GM18873 (cell line): ENCODE results near the gene HSPA13.
"Not testable (repeated sequence)": the region's sequence is repeated elsewhere in the genome, so short reads cannot be mapped to it uniquely, and the experiment has no call there.

Experiments
- ATAC-seq: cut with Tn5 transposase; IDR thresholded peaks from one replicate; pipeline ENCODE4 v1.9.1; 2021; ENCODE audit warnings: mild to moderate bottlenecking, moderate library complexity, moderate number of reproducible peaks; ENCODE audit not compliant: unreplicated experiment, low FRiP score

The HSPA13 gene

DNA sequence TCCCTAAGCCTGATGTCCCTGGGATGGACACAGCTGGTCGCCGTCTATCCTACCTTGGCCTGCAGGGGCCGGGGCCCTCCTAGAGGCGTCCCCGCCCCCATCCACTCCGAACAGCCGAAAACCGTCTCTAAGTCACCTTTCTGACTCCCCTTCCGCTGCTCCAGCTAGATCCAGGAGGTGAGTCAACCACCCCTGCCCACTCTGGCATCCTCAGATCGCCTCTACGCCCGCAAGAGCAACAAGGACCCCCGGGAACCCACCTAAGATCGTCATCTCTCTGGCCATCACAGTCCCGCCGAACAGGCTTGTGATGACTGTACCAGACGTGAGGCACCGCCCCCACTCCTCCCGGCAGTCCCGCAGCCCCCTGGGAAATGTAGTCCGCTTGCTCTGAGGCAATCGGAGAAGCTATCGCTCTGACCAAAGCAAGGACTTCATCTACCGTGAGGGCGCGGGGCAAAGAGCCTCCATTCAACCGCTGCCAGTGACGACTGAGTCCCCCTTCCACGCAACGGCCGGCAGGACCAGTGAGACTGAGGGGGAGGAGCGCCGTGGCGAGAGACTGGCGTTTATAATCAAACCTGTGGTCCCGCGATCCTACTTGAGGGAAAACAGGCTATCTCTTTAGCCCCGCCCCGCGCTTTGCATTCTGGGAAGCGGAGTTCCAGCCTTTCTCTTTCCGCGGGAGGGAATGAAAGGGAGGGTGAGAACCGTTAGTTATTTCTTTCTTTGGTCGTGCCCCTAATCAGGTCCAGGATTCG is at the start of gene HSPA13:
TSS of gene HSPA13 (minus strand) at position 312 of the 761 bp plus-strand sequence. CDS start at position 285, 27 bp downstream.
- peak; percentile 99 for ATAC-seq

DNA sequence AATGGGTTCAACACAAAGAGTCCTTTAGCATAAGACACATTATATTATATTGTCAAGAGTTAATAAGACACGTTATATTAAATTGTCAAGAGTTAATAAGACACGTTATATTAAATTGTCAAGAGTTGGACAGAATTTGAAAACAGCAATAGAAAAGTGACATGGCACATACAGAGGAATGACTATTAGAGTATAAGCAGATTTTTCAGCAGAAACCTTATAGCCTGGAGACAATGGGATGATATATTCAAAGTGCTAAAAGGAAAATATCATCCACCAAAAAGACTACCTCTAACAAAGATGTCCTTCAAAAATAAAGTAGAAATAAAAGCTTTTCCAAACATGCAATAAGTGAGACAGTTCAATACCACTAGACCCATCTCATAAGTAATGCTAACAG is 36.0 kb upstream of the HSPA13 start:
- ATAC-seq = no peak

GRCh38 chr21:14414932-14415508 is 32.1 kb upstream of the HSPA13 start:
- no peak for ATAC-seq

GRCh38 chr21:14405962-14406361 is 23.0 kb upstream of the HSPA13 start:
- ATAC-seq = no peak

DNA sequence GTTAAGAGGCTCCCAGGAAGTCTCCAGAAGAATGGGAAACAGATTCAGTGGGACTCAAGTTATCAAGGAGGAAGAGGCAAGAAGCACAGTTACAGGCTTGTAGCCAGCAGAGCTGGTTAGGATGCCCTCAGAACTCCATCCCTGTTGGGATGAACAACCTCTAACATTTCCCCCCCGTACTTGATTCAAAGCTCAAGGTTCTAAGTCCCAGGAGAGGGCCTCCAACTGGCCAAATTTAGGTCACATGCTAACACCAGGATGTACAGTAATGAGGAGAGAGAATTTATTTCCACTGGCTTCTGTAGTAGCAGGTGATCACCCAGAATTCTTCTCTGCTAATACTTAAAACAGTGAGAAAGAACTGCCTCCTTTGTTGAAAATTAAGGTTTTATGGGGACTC is 22.3 kb upstream of the HSPA13 start:
- ATAC-seq = no peak

DNA sequence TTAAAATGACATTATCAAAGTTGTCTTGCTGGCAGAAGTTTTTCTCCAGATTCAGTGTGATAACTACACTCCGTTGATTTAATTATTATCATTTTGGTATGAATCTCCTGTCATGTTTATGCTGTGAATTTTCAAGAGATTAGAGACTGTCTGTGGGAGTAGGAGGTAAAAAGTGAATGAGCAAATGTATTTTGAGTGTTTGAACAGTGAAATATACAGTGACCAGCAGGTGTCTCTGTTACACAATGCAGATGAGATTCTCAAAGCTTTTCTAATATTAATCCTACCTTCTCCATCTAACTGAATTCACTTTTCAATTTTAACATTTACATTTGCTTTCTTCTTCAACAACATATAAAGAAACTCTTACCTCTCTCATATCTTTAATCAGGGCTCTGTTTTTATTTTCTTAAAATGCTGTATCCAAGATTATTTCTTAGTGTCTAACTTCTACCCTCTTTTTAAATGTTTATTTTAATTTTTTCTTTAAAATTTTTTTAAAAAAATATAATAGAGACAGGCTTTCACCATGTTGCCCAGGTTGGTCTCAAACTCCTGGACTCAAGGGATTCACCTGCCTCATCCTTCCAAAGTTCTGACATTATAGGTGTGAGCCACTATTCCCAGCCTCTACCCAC is 20.9 kb upstream of the HSPA13 start:
- ATAC-seq = no peak

- ATAC-seq = no peak
Observed at GRCh38 chr21:14401217-14401616, 18.3 kb upstream of the HSPA13 start.

GRCh38 chr21:14388282-14388681 is 5.3 kb upstream of the HSPA13 start:
- no peak for ATAC-seq

GRCh38 chr21:14384453-14384852 is 1.5 kb upstream of the HSPA13 start:
- no peak for ATAC-seq

DNA sequence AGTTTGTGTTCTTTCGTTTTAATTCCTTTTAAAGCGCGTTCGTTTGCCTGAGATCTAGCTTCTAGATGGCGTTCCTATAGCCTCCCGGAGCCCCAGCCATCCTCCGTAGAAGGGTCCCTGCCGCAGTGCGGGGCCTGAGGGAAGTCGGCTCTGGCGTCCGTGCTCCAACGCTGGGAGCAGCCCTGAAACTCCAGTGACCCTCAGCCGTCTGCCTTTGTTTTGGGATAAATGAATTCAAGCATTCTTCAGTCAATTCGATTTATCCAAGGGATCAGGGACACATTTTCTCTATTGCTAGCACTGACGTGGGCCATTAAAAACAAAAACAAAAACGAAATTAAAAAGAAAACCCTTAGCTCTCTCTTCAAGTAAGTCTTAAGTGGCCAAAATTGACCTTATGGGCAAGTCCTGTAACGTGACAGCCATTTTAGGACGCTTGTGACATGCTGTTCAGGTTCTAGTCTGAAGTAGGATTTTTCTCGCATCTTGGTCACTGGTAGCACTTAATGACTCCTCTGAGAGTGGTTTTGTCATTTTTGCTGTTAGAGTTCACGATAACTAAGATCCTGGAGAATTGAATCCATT is 742 bp upstream of the HSPA13 start:
- peak; percentile 21 for ATAC-seq

GRCh38 chr21:14382486-14382834 is 486 bp downstream of the HSPA13 start:
- no peak for ATAC-seq

GRCh38 chr21:14376854-14377253 is 6.1 kb downstream of the HSPA13 start:
- ATAC-seq = no peak

GRCh38 chr21:14366998-14367397 is 15.9 kb downstream of the HSPA13 start:
- no peak for ATAC-seq

DNA sequence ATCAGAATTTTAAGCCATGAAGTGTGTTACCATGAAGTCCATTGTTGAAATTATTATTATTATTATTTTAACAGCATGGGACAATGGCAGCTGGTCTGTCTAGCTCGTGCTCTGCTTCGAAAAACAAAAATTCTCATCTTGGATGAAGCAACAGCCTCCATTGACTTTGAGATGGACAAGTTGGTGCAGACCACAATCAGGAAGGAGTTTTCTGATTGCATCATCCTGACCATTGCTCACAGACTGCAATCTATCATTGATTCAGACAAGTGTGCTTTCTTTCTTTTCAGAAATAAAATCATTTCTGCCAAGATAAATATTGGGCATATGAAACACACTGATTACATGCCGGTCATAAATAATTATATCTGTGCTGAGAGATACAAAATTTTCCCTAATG is 21.0 kb downstream of the HSPA13 start:
- no peak for ATAC-seq

DNA sequence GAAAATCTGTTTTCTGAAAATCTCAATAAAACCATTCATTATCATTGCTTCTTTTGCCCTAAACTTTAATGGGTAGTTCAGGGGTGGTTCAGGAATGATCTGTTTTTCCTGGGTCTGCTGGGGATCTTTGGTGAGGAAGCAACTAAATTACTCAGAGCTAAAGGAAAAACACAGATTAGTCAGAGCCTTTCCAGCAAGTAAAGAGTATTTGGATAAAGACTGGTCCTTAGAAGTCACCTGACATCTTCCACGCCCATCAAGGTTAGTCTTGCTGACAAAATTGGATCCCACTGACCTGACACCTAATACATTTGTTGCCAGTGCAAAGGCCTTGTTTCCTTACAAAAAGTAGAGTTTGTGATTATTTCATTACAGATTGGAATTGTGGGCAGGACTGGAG is 24.2 kb downstream of the HSPA13 start:
- no peak for ATAC-seq

DNA sequence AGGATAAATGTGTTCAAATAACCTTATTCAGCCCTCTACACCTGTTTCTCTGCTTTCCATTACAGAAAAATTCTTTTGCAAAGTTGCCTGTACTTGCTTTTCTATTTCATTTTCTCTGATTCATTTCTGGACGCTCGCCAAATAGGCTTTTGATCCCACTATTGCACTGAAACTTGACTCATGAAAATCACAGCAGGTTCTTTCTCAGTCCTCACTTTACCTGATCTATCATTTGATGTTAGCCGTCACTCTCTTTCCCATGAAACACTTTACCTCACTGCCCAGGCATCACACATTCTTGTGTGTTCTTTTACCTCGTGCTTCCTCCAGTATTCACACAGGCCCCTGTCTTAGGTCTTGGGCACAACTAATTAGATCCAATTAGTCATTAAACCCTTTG is 26.2 kb downstream of the HSPA13 start:
- ATAC-seq = no peak

- ATAC-seq = no peak
Observed at GRCh38 chr21:14354515-14354914, 28.4 kb downstream of the HSPA13 start.

DNA sequence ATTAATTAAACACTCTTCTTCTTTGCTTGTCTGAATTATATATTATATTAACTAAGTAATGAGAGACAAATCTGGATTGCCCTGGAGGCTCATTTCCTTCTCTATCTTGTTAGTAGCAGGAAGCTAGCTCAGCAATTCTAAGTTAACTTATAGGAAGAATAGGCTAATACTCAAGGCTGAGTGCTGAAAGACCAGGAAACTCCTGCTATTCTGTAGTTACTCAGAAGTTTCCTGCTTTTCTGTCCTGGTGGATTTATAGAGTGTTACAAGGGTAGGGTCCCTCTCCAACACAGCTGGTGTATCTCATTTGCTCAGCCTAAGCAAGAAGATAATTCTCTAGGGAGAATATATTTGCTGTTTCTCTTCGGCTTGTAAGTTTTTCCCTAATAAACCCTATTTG is 29.2 kb downstream of the HSPA13 start:
- no peak for ATAC-seq

DNA sequence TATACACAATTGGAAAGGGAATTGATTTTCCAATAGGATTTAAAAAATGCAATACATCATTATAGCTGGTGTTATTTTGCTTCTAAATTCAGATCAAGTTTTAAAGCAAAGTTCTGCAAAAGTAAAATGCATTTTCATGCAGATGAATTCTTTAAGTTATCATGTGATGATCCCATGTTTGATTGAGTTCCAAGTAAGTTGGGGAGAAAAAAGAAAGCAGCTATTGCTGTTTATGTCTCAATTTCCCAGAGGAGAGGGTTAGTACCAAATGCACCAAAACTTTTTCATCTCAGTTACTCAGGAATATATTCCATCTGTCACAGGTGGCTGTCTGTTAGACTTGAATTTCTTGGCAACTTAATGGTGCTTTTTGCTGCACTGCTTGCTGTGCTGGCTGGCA is 29.7 kb downstream of the HSPA13 start:
- no peak for ATAC-seq

- not testable (repeated sequence) for ATAC-seq
Observed at GRCh38 chr21:14327346-14327745, 55.6 kb downstream of the HSPA13 start.

GRCh38 chr21:14325595-14325994 is 57.4 kb downstream of the HSPA13 start:
- no peak for ATAC-seq
